Globus pallidus (tissue), 1 donor: Measurements from ENCODE around the gene ITIH4.
A peak's percentile ranks its signal among the peaks of the same experiment; 100 is the strongest.

Experiments
- DNase-seq: peaks from one replicate; pipeline ENCODE4 v3.0.0-alpha.2; 2015; ENCODE audit warnings: low spot score

The ITIH4 gene

GRCh38 chr3:52830535-52831258 is at the start of gene ITIH4:
TSS of gene ITIH4 (minus strand) at chr3:52830672. CDS start at chr3:52830642, 30 bp downstream.
- no peak for DNase-seq

- DNase-seq, result no peak
Measured at GRCh38 chr3:52880047-52880446, 49.6 kb upstream of the ITIH4 start.

GRCh38 chr3:52879581-52879980 is 49.1 kb upstream of the ITIH4 start:
- no peak for DNase-seq

GRCh38 chr3:52879090-52879489 is 48.6 kb upstream of the ITIH4 start:
- DNase-seq, result no peak

- DNase-seq, result no peak
Measured at GRCh38 chr3:52877085-52877484, 46.6 kb upstream of the ITIH4 start.

- no peak for DNase-seq
Measured at GRCh38 chr3:52874864-52875587, 44.6 kb upstream of the ITIH4 start.

GRCh38 chr3:52874160-52874701 is 43.8 kb upstream of the ITIH4 start:
- DNase-seq, result no peak

GRCh38 chr3:52873433-52874159 is 43.1 kb upstream of the ITIH4 start:
- no peak for DNase-seq

GRCh38 chr3:52872245-52872644 is 41.8 kb upstream of the ITIH4 start:
- no peak for DNase-seq

GRCh38 chr3:52871761-52872160 is 41.3 kb upstream of the ITIH4 start:
- DNase-seq, result no peak

GRCh38 chr3:52870471-52870870 is 40.0 kb upstream of the ITIH4 start:
- no peak for DNase-seq

- DNase-seq, result no peak
Measured at GRCh38 chr3:52866427-52866826, 36.0 kb upstream of the ITIH4 start.

- no peak for DNase-seq
Measured at GRCh38 chr3:52865994-52866393, 35.5 kb upstream of the ITIH4 start.

GRCh38 chr3:52860424-52860768 is 29.9 kb upstream of the ITIH4 start:
- DNase-seq, result no peak

GRCh38 chr3:52859686-52860423 is 29.4 kb upstream of the ITIH4 start:
- DNase-seq, result no peak

GRCh38 chr3:52857864-52858263 is 27.4 kb upstream of the ITIH4 start:
- no peak for DNase-seq

- DNase-seq, result no peak
Measured at GRCh38 chr3:52857133-52857532, 26.7 kb upstream of the ITIH4 start.

GRCh38 chr3:52856666-52857065 is 26.2 kb upstream of the ITIH4 start:
- DNase-seq, result no peak

GRCh38 chr3:52854013-52854412 is 23.5 kb upstream of the ITIH4 start:
- no peak for DNase-seq

GRCh38 chr3:52852419-52852818 is 21.9 kb upstream of the ITIH4 start:
- no peak for DNase-seq

- DNase-seq, result peak; percentile 31
Measured at GRCh38 chr3:52851348-52851747, 20.9 kb upstream of the ITIH4 start.

- DNase-seq, result no peak
Measured at GRCh38 chr3:52849656-52850055, 19.2 kb upstream of the ITIH4 start.
